Mesenchymal stem cell (in vitro differentiated cells and primary cell): ENCODE data around the gene LY6G5B. TPM values are rescaled to one million over a fixed set of nuclear protein-coding genes. Genes with fewer than 3 reads are reported as not detected.

Experiments
- DNase-seq: peaks from one replicate; pipeline ENCODE4 v3.0.0-alpha.2; 2013
- H2AFZ ChIP-seq: one replicate; pipeline ENCODE4 v1.6.1; 2013; ENCODE audit warnings: low read depth, mild to moderate bottlenecking, control low read depth, inconsistent platforms, low read length, moderate library complexity
- H2AK5ac ChIP-seq: 2 replicates; pipeline ENCODE4 v1.6.1; 2013; ENCODE audit warnings: low read length, moderate library complexity, mild to moderate bottlenecking, inconsistent platforms; ENCODE audit not compliant: severe bottlenecking
- H2BK120ac ChIP-seq: one replicate; pipeline ENCODE4 v1.6.1; 2013; ENCODE audit warnings: low read depth, mild to moderate bottlenecking, inconsistent platforms, low read length, moderate library complexity
- H2BK12ac ChIP-seq, 2 experiments: one replicate each; pipeline ENCODE4 v1.6.1; 2013; ENCODE audit warnings: inconsistent platforms in 2 of 2, low read length in 2 of 2, mild to moderate bottlenecking in 2 of 2, moderate library complexity in 2 of 2, control low read depth in 1 of 2
- H2BK15ac ChIP-seq: one replicate; pipeline ENCODE4 v1.6.1; 2013; ENCODE audit warnings: mild to moderate bottlenecking, low read depth, inconsistent platforms; ENCODE audit not compliant: poor library complexity, severe bottlenecking
- H2BK5ac ChIP-seq: 2 replicates; pipeline ENCODE4 v1.6.1; 2013; ENCODE audit warnings: low read depth, mild to moderate bottlenecking, low read length, control low read depth, inconsistent platforms; ENCODE audit not compliant: poor library complexity, severe bottlenecking
- H3K14ac ChIP-seq, 2 experiments: one replicate each; pipeline ENCODE4 v1.6.1; 2013; ENCODE audit warnings: inconsistent platforms in 2 of 2, low read length in 2 of 2, control low read depth in 1 of 2, mild to moderate bottlenecking in 1 of 2, moderate library complexity in 1 of 2
- H3K18ac ChIP-seq, 2 experiments: one replicate each; pipeline ENCODE4 v1.6.1; 2013; ENCODE audit warnings: inconsistent platforms in 2 of 2, low read length in 2 of 2, control low read depth in 1 of 2, low read depth in 1 of 2, mild to moderate bottlenecking in 1 of 2
- H3K23ac ChIP-seq, 2 experiments: one replicate each; pipeline ENCODE4 v1.6.1; 2013; ENCODE audit warnings: inconsistent platforms in 2 of 2, low read length in 2 of 2, mild to moderate bottlenecking in 2 of 2, moderate library complexity in 2 of 2, control low read depth in 1 of 2
- H3K27ac ChIP-seq: 2 replicates; pipeline ENCODE4 v1.5.1; 2013; ENCODE audit warnings: mild to moderate bottlenecking, moderate library complexity, low read length, control low read depth, inconsistent platforms; ENCODE audit not compliant: poor library complexity, severe bottlenecking
- H3K27me3 ChIP-seq, 2 experiments: 2 replicates each; pipeline versions ENCODE4 v1.6.1 to v1.7.0; 2013; ENCODE audit warnings: low read length in 2 of 2, mild to moderate bottlenecking in 2 of 2, moderate library complexity in 2 of 2, control low read depth in 1 of 2, inconsistent platforms in 1 of 2; ENCODE audit not compliant: control insufficient read depth in 1 of 2, insufficient read depth in 1 of 2
- H3K36me3 ChIP-seq, 2 experiments: 2 replicates each; pipeline versions ENCODE4 v1.6.1 to v1.7.0; 2013; ENCODE audit warnings: low read length in 2 of 2, control low read depth in 1 of 2, inconsistent platforms in 1 of 2, low read depth in 1 of 2, mild to moderate bottlenecking in 1 of 2; ENCODE audit not compliant: insufficient read depth in 2 of 2, control insufficient read depth in 1 of 2
- H3K4ac ChIP-seq, 2 experiments: one replicate each; pipeline ENCODE4 v1.6.1; 2013; ENCODE audit warnings: inconsistent platforms in 2 of 2, low read length in 2 of 2, mild to moderate bottlenecking in 2 of 2, moderate library complexity in 2 of 2, control low read depth in 1 of 2, low read depth in 1 of 2
- H3K4me1 ChIP-seq: 2 replicates; pipeline ENCODE4 v1.6.1; 2013; ENCODE audit warnings: low read depth, low read length, control low read depth; ENCODE audit not compliant: control insufficient read depth, insufficient read depth
- H3K4me2 ChIP-seq: 2 replicates; pipeline ENCODE4 v1.6.1; 2013; ENCODE audit warnings: low read length, mild to moderate bottlenecking, inconsistent platforms; ENCODE audit not compliant: poor library complexity, severe bottlenecking
- H3K4me3 ChIP-seq, 2 experiments: 2 replicates each; pipeline versions ENCODE4 v1.5.1 to v1.7.0; 2013; ENCODE audit warnings: low read length in 2 of 2, mild to moderate bottlenecking in 2 of 2, control low read depth in 1 of 2, low read depth in 1 of 2; ENCODE audit not compliant: insufficient read depth in 1 of 2
- H3K79me1 ChIP-seq: replicated peaks from 2 replicates; pipeline ENCODE4 v1.6.1; 2013; ENCODE audit warnings: mild to moderate bottlenecking, control low read depth, low read length, inconsistent platforms; ENCODE audit not compliant: poor library complexity, severe bottlenecking
- H3K9ac ChIP-seq: 2 replicates; pipeline ENCODE4 v1.7.0; 2013; ENCODE audit warnings: mild to moderate bottlenecking, low read length, moderate library complexity
- H3K9me3 ChIP-seq: 2 replicates; pipeline ENCODE4 v1.7.0; 2013; ENCODE audit warnings: mild to moderate bottlenecking, low read length; ENCODE audit not compliant: control insufficient read depth
- H4K8ac ChIP-seq: one replicate; pipeline ENCODE4 v1.6.1; 2013; ENCODE audit warnings: inconsistent platforms, mild to moderate bottlenecking, low read length, moderate library complexity
- H4K91ac ChIP-seq: one replicate; pipeline ENCODE4 v1.6.1; 2013; ENCODE audit warnings: mild to moderate bottlenecking, low read length, inconsistent platforms
- WGBS: methylation state at CpG from one replicate; pipeline ENCODE4 v1.1.7; 2013; ENCODE audit warnings: mixed read lengths; 5-methylcytosine and 5-hydroxymethylcytosine counted together
- polyA plus RNA-seq, 2 experiments: library from polyadenylated mRNA; stranded (reverse); fragments of 200-250 nt; gene quantifications; one replicate each; pipeline ENCODE4 v1.2.3, GENCODE V29; 2013

Gene LY6G5B, protein sequence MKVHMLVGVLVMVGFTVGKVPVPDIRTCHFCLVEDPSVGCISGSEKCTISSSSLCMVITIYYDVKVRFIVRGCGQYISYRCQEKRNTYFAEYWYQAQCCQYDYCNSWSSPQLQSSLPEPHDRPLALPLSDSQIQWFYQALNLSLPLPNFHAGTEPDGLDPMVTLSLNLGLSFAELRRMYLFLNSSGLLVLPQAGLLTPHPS
- 6.8 TPM for polyA plus RNA-seq (2013, experiment 1 of 2)
- 5.5 TPM for polyA plus RNA-seq (2013, experiment 2 of 2)

DNA sequence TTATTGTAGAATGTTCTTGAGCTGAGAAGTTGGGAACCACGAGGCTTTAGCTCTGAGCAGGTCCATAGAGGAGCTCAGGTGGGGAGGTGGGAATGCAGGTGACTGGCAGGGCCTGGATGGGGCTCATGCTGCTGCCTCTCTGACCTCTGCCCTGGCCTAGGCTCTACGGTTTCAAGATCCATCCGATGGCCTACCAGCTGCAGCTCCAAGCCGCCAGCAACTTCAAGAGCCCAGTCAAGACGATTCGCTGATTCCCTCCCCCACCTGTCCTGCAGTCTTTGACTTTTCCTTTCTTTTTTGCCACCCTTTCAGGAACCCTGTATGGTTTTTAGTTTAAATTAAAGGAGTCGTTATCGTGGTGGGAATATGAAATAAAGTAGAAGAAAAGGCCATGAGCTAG is at the start of gene LY6G5B:
Gene LY6G5B (plus strand): TSS at position 301 of the 400 bp plus-strand sequence. CDS start 975 bp downstream, outside the sequence.
- H4K8ac ChIP-seq = no peak within 1 kb of the TSS
- peaks cover 68 to 75% of the 10 kb centered on the region in 2 experiments for H3K36me3 ChIP-seq
- H4K91ac ChIP-seq = no peak within 1 kb of the TSS
- no peak within 1 kb of the TSS for H3K4me2 ChIP-seq
- no peaks in the 10 kb centered on the region for H3K27me3 ChIP-seq
- H3K23ac ChIP-seq = no peak within 1 kb of the TSS
- no peaks in the 10 kb centered on the region for H3K9me3 ChIP-seq
- 88% methylated on average over 8 of the region's 8 CpGs for WGBS
- no peak within 1 kb of the TSS for H2BK5ac ChIP-seq
- H3K14ac ChIP-seq = no peak within 1 kb of the TSS
- peaks cover 4% of the 10 kb centered on the region for H3K4me1 ChIP-seq
- H2BK120ac ChIP-seq = no peak within 1 kb of the TSS
- H3K4me3 ChIP-seq = no peak within 1 kb of the TSS
- H2AK5ac ChIP-seq = no peak within 1 kb of the TSS
- H2AFZ ChIP-seq = no peak within 1 kb of the TSS
- no peak within 1 kb of the TSS for H3K18ac ChIP-seq
- no peak within 1 kb of the TSS for H2BK15ac ChIP-seq
- no peak within 1 kb of the TSS for H2BK12ac ChIP-seq
- H3K9ac ChIP-seq = no peak within 1 kb of the TSS
- peaks cover 35% of the 10 kb centered on the region for H3K79me1 ChIP-seq
- no peak for DNase-seq
- H3K27ac ChIP-seq = no peak within 1 kb of the TSS
- H3K4ac ChIP-seq = no peak within 1 kb of the TSS

DNA sequence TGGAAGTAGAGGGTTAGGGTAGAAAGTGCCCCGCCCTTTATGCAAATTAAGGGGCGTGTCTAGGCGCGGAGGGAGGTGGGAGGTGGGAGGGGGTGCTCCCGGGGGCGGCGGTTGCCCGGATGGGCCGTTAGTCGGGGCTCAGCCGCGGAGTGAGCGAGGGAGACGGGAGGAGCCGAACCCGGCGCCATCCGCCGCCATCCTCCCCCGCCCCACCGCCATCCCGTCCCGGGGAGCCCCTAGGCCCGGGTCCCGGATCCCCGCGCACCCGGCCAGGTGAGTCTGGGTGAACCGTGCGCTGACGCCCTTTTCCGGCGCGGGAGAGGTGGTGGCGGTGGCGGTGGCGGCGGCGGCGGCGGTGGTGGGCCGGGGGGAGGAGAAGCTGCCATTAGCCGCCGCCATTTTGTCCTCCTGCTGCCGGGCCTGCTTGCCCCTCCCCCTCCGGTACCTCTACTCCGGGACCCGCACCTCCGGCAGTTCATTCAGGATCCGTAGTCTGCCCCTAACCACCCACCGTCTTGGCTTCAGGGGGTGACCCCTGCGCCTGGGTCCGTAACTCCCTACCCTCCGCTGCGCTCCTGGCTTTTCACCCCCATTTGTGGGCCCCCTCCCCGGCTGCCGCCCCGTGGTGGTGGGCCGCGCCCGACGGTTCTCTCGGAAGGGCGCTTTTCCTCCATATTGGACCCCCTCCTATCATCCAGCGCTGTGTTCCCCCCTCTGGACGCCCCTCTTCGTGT is 49.0 kb upstream of the LY6G5B start, which contains the start of gene PRRC2A:
Gene PRRC2A (plus strand): TSS at position 130 of the 734 bp plus-strand sequence. CDS start 2,075 bp downstream, outside the sequence.
- Histone ChIP-seq H4K91ac (peak within 1 kb of the TSS; percentile 98), H2BK5ac (peak within 1 kb of the TSS; percentile 91), H3K27ac (peak within 1 kb of the TSS; percentile 98), H3K23ac (peak within 1 kb of the TSS; percentile 79 to 93), H2AK5ac (peak within 1 kb of the TSS; percentile 98), H2BK12ac (peak within 1 kb of the TSS; percentile 66 to 83), H3K4ac (peak within 1 kb of the TSS; percentile 99), H2BK120ac (peak within 1 kb of the TSS; percentile 98), H3K36me3 (peaks cover 29 to 31% of the 10 kb centered on the region in 2 experiments), H3K4me2 (peak within 1 kb of the TSS; percentile 86), H3K9me3 (no peaks in the 10 kb centered on the region), H3K14ac (peak within 1 kb of the TSS; percentile 86 to 97), H4K8ac (peak within 1 kb of the TSS; percentile 96), H2AFZ (peak within 1 kb of the TSS; percentile 61), H2BK15ac (peak within 1 kb of the TSS; percentile 97), H3K9ac (peak within 1 kb of the TSS; percentile 95), H3K79me1 (peaks cover 7% of the 10 kb centered on the region), H3K4me3 (peak within 1 kb of the TSS; percentile 92 to 93), H3K18ac (peak within 1 kb of the TSS; percentile 99), H3K4me1 (peaks cover 10% of the 10 kb centered on the region), H3K27me3 (peaks cover 0 to 3% of the 10 kb centered on the region in 2 experiments)
- no peak for DNase-seq
- under 1% methylated on average over 39 of the region's 67 CpGs for WGBS

DNA sequence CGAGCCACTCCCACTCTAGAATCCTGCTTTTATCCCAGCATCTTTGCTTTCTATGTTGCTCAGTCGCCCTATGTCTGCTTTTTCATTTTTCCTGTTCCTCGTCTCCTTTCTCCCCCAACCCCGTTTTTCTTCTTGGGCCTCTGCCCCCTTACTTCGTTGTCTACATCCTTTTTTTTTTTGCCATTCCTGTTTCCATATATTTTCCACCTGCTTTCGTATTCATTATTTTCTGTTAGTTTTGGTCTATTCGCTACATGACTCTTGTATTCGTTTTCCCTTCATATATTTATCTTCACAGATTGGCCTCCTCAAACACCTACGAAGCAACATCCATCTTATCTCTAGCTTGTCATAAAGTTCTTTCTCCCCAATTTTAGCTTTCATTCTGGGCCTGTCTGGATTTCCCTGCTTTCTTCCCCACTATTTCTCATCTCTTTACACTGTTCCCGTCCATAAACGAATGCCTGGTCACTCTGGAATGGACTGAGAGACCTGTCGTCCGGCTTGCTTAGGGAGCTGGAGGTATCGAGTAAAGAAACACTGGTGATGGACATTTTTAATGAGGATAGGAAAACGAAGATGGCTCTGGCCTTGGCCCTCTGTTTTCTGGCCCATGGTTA is 48.3 kb upstream of the LY6G5B start:
- H3K4ac ChIP-seq = peak overlapping the region; percentile 99
- H3K4me3 ChIP-seq = peak overlapping the region; percentile 92 to 93
- peaks cover 0 to 1% of the 10 kb centered on the region in 2 experiments for H3K27me3 ChIP-seq
- H2AK5ac ChIP-seq = peak overlapping the region; percentile 98
- no peaks in the 10 kb centered on the region for H3K9me3 ChIP-seq
- H2AFZ ChIP-seq = no peak overlapping the region
- H3K18ac ChIP-seq = peak overlapping the region; percentile 99
- peak overlapping the region; percentile 98 for H4K91ac ChIP-seq
- peak overlapping the region; percentile 97 for H3K27ac ChIP-seq
- H2BK15ac ChIP-seq = peak overlapping the region; percentile 97
- peak overlapping the region; percentile 95 for H3K9ac ChIP-seq
- peak overlapping the region; percentile 75 for H4K8ac ChIP-seq
- peaks cover 36 to 38% of the 10 kb centered on the region in 2 experiments for H3K36me3 ChIP-seq
- 2% methylated on average over 15 of the region's 15 CpGs for WGBS
- peak overlapping the region in 1 of 2 experiments; percentile 66 for H2BK12ac ChIP-seq
- peak overlapping the region; percentile 48 for H3K4me2 ChIP-seq
- peak overlapping the region; percentile 88 for H2BK5ac ChIP-seq
- H3K4me1 ChIP-seq = peaks cover 10% of the 10 kb centered on the region
- H3K23ac ChIP-seq = peak overlapping the region; percentile 79 to 93
- H3K79me1 ChIP-seq = peaks cover 7% of the 10 kb centered on the region
- peak overlapping the region; percentile 86 to 97 for H3K14ac ChIP-seq
- H2BK120ac ChIP-seq = peak overlapping the region; percentile 98
- DNase-seq = peak; percentile 24
